Colonic mucosa (tissue), 4 donors: ENCODE results near the gene ITSN1. TPM values are rescaled to one million over a fixed set of nuclear protein-coding genes. Genes with fewer than 3 reads are reported as not detected.
"Not testable (repeated sequence)": the region's sequence is repeated elsewhere in the genome, so short reads cannot be mapped to it uniquely, and the experiment has no call there.

Experiments
- DNase-seq: peaks from one replicate; pipeline ENCODE4 v3.0.0-alpha.2; 2020
- H3K27ac ChIP-seq: fragments of 200-600 bp; one replicate; pipeline ENCODE4 v1.8.0; 2021
- H3K27me3 ChIP-seq: fragments of 200-600 bp; one replicate; pipeline ENCODE4 v1.8.0; 2021
- H3K36me3 ChIP-seq: fragments of 200-600 bp; one replicate; pipeline ENCODE4 v1.8.0; 2021
- H3K4me1 ChIP-seq: fragments of 200-600 bp; one replicate; pipeline ENCODE4 v1.8.0; 2021; ENCODE audit warnings: mild to moderate bottlenecking
- H3K4me3 ChIP-seq: fragments of 200-600 bp; one replicate; pipeline ENCODE4 v1.8.0; 2021
- H3K9ac ChIP-seq, 2 donors: one replicate each; pipeline ENCODE4 v1.7.0; 2013; ENCODE audit warnings: control low read depth in 2 of 2, low read depth in 2 of 2, low read length in 2 of 2
- H3K9me3 ChIP-seq: fragments of 200-600 bp; one replicate; pipeline ENCODE4 v1.8.0; 2021
- intact Hi-C: fragments of 100-400 bp; cut with DNase I; formaldehyde crosslinking; loops from one replicate; pipeline ENCODE4 v1.14.1; 2022
- total RNA-seq, 2 donors: library from RNA; stranded (reverse); fragmentation: NEBNext Ultra II Directional in 1 of 2; extraction: Animal tissue kit (Norgen Biotek cat#: 25700) in 1 of 2; gene quantifications; one replicate each; pipeline ENCODE4 v1.2.1, GENCODE V29; 2021
- TF ChIP-seq, protein P1 (sequence below): fragments of 200-600 bp; IDR thresholded peaks from one replicate; pipeline ENCODE4 v1.8.0; 2022; ENCODE audit warnings: antibody characterized with exemption, mild to moderate bottlenecking
- donor health status: healthy.
- donor health status: DM: no; HTN: no; CAD: no.
- donor health status: DM: no; HTN: no; CAD: no.

Gene ITSN1
- 10 to 100 TPM; 22.4 to 28.3 TPM for total RNA-seq

DNA sequence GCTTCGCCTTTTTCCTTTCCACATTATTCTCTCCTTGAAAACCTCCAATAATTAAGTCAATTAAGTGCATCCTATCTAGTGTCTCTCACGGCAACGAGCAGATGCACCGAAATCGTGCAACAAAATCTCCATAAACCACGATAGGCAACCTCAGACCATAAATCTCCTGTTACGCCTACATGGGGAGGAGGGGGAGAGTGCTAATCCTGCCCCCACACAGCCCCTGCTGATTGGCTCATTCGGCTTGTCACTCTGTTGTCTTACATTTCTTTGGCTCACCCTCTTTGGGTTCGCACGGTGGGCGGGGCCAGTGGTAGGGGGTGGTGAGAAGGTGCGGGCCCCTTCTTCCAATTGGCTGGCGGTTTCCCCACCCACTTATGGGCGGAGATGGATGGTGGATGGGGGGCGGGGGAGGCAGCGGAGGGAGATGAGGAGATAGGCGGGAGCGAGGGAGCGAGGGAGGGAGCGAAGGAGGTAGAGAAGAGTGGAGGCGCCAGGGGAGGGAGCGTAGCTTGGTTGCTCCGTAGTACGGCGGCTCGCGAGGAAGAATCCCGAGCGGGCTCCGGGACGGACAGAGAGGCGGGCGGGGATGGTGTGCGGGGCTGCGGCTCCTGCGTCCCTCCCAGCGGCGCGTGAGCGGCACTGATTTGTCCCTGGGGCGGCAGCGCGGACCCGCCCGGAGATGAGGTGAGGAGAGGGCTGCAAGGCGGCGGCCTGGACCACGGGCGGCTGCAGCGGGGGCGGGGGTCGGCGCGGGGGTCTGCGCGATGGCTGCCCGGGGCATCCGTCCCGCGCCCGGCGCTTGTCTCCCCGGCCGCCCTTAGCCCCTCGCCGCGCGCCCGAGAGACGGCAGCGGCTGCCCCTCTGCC, at the start of gene ITSN1:
TSS of gene ITSN1 (plus strand) at position 475 of the 869 bp plus-strand sequence. CDS start 76,328 bp downstream, outside the sequence.
- peak within 1 kb of the TSS; percentile 86 to 98 for H3K9ac ChIP-seq
- no peaks in the 10 kb centered on the region for H3K36me3 ChIP-seq
- H3K27me3 ChIP-seq: no peaks in the 10 kb centered on the region
- TF ChIP-seq, protein P1, sequence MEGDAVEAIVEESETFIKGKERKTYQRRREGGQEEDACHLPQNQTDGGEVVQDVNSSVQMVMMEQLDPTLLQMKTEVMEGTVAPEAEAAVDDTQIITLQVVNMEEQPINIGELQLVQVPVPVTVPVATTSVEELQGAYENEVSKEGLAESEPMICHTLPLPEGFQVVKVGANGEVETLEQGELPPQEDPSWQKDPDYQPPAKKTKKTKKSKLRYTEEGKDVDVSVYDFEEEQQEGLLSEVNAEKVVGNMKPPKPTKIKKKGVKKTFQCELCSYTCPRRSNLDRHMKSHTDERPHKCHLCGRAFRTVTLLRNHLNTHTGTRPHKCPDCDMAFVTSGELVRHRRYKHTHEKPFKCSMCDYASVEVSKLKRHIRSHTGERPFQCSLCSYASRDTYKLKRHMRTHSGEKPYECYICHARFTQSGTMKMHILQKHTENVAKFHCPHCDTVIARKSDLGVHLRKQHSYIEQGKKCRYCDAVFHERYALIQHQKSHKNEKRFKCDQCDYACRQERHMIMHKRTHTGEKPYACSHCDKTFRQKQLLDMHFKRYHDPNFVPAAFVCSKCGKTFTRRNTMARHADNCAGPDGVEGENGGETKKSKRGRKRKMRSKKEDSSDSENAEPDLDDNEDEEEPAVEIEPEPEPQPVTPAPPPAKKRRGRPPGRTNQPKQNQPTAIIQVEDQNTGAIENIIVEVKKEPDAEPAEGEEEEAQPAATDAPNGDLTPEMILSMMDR: no peak
- peak within 1 kb of the TSS; percentile 91 for H3K4me3 ChIP-seq
- peak within 1 kb of the TSS; percentile 89 for H3K27ac ChIP-seq
- peak; percentile 100 for DNase-seq
- peaks cover 11% of the 10 kb centered on the region for H3K4me1 ChIP-seq
- no peaks in the 10 kb centered on the region for H3K9me3 ChIP-seq
- intact Hi-C loops: no loop called here

DNA sequence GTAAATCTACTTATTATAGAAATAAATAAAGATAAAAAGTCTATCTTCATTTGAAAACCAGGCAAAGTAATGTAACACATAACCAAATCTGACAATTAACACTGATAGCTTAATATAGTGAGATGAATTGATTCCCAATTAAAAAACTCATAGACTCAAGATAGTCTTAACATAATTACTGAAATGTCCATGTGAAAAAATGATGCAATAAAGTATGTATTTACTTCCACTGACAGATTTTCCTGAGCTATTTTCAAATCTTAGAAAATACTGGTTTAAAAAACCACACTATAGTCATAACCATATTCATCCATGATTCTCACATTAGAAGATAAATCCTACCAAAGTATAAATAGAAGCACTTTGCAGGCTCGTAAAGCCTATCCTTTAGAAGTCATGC, 44.2 kb upstream of the ITSN1 start:
- no peak overlapping the region for H3K9ac ChIP-seq
- no peaks in the 10 kb centered on the region for H3K27me3 ChIP-seq
- DNase-seq: no peak
- TF ChIP-seq, protein P1: no peak
- no peaks in the 10 kb centered on the region for H3K4me1 ChIP-seq
- H3K27ac ChIP-seq: no peak overlapping the region
- H3K36me3 ChIP-seq: no peaks in the 10 kb centered on the region
- intact Hi-C loops: no loop called here
- H3K9me3 ChIP-seq: no peaks in the 10 kb centered on the region
- no peak overlapping the region for H3K4me3 ChIP-seq

DNA sequence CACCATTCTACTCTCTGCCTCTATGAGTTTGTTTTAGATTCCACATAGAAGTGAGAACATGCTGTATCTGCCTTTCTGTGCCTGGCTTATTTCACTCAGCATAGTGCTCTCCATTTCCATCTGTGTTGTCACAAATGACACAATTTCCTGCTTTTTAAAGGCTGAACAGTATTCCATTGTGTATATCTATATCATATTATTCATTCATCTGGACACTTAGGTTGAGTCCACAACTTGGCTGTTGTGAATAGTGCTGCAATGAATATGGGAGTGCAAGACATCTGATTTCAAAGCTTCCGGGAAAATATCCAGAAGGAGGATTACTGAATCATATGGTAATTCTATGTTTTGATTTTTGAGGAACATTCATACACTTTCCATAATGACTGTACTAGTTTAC, 33.7 kb upstream of the ITSN1 start:
- Histone ChIP-seq H3K27ac (no peak overlapping the region), H3K9ac (no peak overlapping the region), H3K9me3 (no peaks in the 10 kb centered on the region), H3K27me3 (no peaks in the 10 kb centered on the region), H3K4me1 (no peaks in the 10 kb centered on the region), H3K36me3 (no peaks in the 10 kb centered on the region), H3K4me3 (no peak overlapping the region)
- intact Hi-C loops: loop anchor here (10.0 kb wide), 1 partner anchor 286 kb away; no protein-coding TSS in a partner anchor
- TF ChIP-seq, protein P1: no peak
- DNase-seq: no peak

DNA sequence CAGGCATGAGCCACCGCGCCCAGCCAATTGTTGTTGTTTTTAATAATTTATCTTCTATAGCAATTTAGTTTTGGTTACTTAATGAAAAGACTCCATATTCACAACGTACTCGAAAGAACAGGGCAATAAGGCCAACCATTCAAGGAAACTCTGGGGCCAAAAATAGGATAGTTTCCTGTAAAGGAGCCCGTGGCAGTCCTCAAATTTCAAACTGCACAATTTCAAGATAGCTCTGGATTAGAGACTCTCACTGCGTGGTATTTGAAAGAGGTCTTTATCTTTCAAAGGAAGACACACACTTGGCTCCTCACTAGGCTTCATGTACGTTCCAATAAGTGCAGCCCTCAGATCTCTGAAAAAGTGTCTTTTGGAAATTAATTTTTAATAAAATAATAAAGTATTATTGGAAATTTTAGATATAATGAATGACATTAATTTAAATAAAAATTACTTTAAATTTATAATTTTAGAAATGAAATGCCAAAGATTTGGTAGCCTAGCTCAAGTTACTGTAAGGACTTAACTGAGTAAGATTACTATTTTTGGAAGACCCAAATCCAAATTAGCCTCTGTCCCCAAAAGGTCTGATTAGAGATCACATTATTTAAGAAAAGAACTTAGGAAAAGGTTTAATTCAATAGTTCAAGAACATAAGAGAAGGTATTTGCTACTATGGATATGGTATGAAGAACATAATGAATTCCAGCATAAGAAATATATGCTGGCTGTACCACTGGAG, 31.1 kb upstream of the ITSN1 start:
- TF ChIP-seq, protein P1: no peak
- intact Hi-C loops: no loop called here
- H3K4me1 ChIP-seq: no peaks in the 10 kb centered on the region
- no peak overlapping the region for H3K4me3 ChIP-seq
- no peak overlapping the region for H3K27ac ChIP-seq
- H3K27me3 ChIP-seq: no peaks in the 10 kb centered on the region
- H3K9ac ChIP-seq: no peak overlapping the region
- DNase-seq: no peak
- no peaks in the 10 kb centered on the region for H3K9me3 ChIP-seq
- no peaks in the 10 kb centered on the region for H3K36me3 ChIP-seq

DNA sequence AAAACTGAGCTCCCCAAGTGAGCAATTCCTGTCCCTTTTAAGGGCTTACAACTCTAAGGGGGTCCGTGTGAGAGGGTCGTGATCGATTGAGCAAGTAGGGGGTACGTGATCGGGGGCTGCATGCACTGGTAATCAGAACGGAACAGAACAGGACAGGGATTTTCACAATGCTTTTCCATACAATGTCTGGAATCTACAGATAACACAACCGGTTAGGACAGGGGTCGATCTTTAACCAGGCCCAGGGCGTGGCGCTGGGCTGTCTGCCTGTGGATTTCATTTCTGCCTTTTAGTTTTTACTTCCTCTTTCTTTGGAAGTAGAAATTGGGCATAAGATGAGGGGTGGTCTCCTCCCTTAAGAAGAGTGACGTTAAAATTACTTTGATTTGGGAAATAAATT, 24.7 kb upstream of the ITSN1 start:
- DNase-seq, H3K36me3 ChIP-seq, intact Hi-C loops, H3K27ac ChIP-seq, H3K4me1 ChIP-seq, H3K9ac ChIP-seq, H3K4me3 ChIP-seq, H3K27me3 ChIP-seq, H3K9me3 ChIP-seq: not testable (repeated sequence)
